SHP77 treated with DMSO at 0.1 percent for 48 hours (cell line): Measurements from ENCODE around the gene NELL2.
"Not testable (repeated sequence)": the region's sequence is repeated elsewhere in the genome, so short reads cannot be mapped to it uniquely, and the experiment has no call there.

ENCODE experiments used
- DNase-seq: peaks from one replicate; lab custom pipeline; 2025; lab: John Stamatoyannopoulos, UW

Gene NELL2

DNA sequence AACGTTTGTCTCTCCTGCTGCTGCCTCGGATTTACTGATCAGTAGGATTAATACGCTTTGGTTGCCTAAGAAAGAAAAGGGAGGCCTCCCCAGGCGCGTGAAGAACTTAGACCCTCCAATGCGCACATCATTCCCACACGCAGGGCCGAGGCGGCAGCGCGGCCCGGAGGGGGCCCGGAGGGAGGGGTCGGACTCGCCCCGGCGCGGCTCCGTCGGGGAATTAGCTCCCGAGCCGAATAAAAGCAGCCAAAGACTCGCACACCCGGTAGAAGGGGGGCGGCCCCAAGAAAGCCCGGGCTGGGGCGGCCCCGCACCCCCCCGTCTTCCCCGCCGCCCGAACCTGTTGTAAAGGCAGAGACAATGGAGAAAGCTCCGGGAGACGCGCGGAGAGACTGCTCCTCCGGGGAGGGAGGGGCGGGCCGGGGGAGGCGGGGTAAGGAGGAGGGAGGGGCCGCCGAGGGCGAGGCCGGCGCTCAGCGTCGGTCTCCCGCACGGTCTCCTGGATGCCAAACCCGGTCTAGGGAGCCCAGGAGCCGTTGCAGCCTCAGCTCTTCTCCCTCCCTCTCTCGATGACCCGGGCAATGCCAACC, at the start of gene NELL2:
Gene NELL2 (minus strand): TSS at position 362 of the 590 bp plus-strand sequence. CDS start 446 bp downstream, outside the sequence.
- peak; percentile 32 for DNase-seq

DNA sequence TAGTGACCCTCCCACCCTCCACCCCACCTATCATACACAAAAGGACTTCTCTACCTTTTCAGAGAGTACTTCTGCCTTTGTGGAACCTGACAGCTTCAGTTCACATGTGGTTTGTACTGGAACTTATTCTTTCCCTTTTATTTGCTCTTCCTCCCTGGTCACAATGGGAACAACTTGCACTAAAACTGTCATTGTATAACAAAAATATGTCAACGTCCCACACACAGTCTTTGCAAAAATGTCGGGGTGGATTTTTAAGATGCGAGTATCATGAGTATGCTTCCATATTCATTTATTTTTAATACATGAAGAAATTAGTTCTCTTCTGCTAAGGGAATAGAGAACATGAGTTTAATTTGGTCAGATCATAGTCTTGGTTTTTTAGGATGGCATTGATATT, 45.6 kb upstream of the NELL2 start:
- no peak for DNase-seq

DNA sequence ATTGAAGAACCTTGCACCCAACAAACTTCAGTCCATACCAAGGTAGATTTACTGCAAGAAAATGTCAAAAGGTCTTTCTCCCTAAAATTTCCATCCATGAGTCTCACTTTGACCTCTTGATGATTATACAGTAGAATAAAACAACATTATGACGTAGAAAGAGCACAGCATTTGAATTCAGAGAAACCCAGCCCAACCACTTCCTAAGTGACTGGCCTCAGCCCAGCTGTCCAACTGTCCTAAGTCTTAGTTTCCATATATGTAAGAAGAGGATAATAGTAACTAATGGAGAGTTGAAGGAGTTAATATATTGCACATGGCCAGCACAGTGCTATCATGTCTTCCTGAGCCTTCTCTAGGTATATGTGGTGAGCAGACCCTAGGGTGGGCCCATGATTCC, 41.0 kb upstream of the NELL2 start:
- DNase-seq = no peak

DNA sequence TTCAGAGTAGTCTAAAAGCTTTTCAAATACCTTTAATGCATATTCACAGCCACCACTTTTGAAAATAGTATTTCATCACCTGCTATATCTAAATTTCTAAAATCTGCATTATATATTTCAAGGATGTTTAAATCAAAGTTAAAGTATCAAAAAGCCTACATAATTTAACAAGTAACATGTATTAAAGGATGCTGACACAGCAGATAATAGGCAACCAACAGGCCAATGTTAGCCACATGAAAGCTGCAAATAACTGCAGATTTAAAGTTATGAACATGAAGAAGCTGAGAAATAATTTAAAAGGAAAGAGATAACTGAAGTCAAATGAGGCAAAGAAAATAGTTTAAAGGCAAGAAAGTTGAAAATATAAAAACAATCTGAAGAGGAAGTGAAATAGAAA, 39.8 kb upstream of the NELL2 start:
- no peak for DNase-seq

DNA sequence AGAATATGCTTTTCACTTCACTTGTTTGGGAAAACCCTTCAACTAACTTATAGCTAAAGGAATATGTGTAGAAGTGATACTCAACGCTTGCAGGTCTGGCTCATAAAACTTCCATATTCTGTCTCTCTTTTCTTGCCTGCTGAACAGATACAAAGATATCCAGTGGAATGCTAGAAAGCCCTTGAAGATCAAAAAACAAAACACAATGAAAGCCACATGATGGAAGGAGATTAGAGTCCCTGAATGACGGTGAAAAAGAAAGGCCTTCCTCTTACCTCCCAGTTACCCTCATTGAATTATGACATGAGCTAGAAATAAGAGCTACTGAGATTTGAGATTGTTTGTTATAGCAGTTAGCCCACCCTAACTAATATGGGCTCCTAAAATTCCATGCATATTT, 28.2 kb upstream of the NELL2 start:
- DNase-seq = no peak

DNA sequence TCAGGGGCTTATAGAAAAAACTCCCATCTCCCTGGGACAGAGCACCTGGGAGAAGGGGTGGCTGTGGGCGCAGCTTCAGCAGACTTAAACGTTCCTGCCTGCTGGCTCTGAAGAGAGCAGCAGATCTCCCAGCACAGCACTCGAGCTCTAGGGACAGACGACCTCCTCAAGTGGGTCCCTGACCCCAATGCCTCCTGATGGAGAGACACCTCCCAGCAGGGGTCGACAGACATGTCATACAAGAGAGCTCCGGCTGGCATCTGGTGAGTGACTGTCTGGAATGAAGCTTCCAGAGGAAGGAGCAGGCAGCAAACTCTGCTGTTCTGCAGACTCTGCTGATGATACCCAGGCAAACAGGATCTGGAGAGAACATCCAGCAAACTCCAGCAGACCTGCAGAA, 22.0 kb upstream of the NELL2 start:
- DNase-seq = not testable (repeated sequence)

DNA sequence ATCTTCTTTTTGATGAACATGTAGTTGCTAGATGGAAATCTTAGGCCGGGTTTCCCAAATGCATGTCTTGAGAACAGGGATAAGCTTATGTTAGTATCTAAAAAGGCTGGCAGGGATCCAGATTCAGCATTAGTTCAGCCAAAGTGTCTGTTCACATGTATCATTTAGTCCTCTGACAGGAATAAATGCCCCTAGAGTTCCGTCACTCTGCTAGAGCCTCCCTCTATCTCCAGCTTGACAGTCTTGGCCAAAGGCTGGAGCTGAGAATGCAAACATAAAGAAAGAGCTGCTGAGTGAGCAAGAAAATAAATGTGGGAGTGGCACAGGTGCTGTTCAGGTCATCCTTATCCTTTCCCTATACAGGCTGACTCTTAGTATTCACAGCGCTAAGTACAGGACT, 13.8 kb upstream of the NELL2 start:
- DNase-seq = no peak

DNA sequence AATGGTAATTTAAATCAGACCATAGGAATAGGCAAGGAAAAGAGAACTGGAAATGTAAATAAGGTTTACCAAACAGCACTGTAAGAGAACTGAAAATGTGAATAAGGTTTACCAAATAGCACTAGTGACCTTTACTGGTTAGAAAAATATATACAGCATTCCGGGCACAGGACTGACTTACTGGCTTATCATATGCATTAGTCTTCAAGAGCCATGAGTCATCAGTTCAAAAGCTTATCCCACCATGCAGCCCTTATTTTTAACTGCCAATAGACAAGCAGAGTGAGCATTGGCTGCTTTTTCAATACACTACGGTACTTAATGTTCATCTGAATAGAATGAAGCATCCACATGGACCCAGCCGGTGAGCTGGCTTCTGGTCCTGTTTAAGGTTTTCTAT, 13.0 kb upstream of the NELL2 start:
- DNase-seq = no peak

DNA sequence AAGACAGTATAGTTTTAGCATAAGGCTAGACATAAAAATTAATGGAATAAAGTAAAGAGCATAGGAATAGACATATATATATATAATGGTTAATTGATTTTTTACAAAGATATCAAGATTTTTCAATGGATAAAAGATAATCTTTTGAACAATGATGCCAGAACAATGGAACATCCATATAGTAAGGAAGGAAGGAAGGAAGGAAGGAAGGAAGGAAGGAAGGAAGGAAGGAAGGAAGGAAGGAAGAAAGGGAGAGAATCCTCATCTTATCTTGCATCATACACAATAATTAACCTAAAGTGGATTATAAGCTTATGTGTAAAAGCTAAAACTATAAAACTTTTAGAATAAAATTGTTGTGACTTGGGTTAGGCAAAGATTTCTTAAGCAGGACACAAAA, 9.8 kb upstream of the NELL2 start:
- no peak for DNase-seq

DNA sequence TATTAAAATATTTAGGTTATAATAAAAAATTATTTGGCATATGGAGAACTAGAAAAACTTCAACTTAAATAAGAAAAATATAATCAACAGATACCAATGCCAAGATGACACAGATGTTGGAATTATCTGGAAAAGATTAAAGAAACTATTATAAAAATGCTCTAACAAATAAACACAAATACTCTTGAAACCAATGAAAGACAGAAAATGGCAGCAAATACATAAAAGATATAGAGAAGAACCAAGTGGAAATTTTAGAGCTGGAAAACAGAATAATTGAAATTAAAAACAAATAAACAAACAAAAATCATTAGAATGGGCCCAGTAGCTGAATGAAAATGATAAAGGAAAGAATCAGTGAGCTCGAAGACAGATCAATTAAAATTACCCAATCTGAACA, 5.1 kb upstream of the NELL2 start:
- DNase-seq = no peak

DNA sequence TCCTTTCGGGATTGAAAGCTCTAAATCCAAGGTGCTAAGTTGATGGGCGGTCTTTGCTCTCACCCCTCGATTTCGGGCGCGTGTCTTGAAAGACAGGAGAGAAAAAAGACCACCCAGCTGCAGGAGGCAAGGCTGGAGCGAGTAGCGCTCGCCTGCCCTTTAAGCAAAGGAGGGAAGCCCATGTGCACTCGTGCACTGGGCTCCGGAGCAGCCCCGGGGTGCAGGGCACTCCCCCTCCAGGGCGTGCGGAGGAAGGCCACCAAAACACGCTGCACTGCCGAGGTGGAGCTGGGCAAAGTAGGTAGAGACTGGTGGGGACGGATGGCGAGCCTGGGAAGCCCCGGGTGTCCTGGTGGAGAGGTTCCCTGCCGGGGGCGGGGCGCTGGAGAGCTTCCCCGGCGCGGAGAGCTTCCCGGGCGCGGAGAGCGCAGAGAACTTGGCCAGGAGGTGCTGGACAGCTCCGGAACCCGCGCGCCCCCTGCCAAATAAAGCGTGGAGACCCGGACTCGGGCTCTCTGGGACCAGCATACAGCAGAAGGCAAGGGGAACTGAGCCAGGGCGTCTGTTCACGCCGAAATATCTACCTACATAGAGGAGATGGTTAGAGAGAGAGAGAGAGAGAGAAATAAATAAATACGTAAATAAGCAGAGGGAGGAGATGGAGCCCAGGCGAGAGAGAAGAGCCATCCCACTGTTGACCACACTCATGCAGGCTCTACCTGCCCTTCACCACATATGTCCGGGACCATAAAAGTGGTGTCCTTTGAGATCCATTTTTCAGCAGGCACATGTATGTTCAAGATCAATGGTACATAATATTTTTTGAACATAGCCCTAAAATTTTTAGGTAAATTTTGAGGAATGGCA, 662 bp upstream of the NELL2 start:
- DNase-seq = no peak

DNA sequence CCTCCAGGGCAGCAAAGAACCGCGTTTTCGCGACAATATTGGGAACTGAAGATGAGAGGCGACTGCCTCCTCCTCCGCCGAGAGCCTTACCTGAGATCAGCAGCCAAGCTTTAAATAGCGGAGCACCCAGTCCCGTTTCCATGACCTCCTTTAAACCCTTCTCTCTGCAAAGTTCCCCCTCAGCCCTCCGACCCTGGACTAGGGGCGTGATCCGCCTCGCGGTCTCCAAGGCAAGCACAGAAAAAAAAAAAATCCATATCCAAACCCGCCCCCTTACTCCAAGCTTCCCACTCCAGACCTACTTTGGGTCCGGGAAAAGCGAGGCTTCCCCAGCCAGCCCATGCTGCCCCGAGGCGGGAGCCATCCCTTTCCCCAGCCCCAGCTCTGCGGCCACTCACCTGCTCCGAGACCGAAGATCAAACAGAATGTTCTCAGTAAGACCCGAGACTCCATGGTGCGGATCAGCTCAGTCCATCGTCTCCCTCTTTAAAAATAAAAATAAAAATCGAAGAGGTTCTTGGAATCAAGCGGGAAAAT, 630 bp downstream of the NELL2 start:
- DNase-seq = no peak

DNA sequence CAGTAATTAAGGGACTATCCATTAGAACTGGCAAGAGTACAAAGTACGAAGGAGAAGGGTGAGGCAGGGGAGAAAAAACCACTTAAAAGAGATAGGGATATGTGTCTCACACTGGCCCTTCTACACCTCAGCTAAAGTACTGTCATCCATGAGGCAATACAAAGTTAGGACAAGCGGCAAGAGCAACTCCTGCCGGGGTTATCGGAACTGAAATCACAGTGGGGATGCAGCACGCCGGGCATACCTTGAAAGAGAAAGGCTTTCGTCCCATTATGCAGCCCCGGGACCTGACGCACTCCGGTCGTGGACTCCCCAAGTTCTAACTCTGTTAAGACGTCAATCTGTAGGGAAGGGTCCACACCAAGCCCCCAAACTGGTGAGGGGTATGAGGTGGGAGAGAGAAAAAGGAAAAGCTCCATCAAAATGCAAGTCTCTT, 1.1 kb downstream of the NELL2 start:
- no peak for DNase-seq

DNA sequence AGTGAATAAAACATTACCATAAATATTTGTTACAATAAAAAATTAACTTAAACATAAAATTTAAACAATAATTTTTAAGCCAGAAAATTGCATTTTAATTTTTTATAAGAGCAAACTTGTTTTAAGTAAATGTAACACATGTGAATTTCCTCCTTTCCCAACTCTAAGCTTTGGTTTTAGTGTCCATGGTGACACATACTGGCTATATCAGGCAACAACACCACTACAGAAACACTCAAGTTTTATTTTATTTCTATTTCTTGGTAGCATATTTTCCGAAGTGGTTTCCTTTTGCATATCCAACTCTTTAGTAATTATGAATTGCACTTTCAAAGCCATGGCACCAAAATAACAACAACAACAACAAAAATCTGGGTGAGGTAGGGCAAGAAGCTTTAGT, 2.2 kb downstream of the NELL2 start:
- no peak for DNase-seq

DNA sequence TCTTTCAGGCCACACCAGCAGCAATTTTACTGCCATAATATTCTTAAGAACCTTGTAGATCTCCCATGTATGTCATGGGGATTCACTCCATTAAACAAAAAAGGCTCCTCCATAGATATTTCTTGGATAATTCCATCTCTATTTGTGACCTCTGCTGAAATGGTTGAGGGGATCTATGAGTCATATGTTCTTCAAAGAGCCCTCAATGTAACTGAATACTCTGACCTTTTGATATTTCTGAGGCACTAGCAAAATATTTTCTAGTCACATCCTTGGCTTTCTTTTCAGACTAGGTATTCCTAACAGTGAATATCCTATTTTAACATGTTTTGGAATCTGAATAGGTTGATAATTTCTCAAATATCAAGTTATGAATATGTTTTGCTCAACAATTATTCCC, 6.6 kb downstream of the NELL2 start:
- no peak for DNase-seq

DNA sequence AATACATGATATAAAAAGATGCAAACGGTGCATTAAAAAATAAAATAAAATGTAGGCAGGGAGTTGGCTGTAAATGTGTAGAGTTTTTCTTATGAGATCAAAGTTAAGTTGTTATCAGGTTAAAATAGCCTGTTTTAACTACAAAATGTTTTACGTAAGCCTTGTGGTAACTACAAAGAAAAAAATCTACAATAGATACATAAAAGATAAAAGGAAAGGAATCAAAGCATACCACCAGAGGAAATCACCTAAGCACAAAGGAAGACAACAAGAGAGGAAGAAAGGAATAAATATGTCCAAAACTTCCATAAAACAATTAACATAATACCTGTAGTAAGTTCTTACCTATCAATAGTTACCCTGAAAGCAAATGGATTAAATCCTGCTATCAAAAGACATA, 12.2 kb downstream of the NELL2 start:
- no peak for DNase-seq

DNA sequence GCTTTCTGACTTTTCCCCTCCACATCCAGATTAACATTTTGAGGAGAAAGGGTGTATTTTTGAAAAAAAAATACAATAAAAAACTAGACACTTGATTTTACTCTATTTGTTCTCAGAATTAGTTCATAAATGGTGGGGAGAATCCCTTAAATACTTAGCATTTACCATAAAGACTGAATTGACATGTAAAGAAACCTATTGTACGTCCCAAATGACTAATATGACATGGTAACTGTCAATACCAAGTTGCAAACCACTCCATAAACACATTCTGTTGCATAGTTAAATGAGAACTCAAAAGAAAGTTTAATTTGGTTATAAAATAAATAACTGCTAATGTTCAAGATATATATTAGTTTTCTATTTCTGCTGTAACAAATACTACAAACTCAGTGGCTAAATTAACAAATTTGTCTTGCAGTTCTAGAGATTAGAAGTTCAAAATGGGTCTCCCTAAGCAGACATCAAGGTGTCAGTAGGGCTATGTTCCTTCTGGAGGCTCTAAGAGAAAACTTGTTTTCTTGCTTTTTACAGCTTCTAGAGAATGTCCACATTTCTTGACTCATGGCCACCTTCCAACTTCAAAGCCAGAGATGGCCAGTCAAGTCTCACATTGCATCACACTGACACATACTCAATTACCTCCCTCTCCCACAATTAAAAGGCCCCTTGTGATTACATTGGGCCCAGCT, 16.0 kb downstream of the NELL2 start:
- no peak for DNase-seq

DNA sequence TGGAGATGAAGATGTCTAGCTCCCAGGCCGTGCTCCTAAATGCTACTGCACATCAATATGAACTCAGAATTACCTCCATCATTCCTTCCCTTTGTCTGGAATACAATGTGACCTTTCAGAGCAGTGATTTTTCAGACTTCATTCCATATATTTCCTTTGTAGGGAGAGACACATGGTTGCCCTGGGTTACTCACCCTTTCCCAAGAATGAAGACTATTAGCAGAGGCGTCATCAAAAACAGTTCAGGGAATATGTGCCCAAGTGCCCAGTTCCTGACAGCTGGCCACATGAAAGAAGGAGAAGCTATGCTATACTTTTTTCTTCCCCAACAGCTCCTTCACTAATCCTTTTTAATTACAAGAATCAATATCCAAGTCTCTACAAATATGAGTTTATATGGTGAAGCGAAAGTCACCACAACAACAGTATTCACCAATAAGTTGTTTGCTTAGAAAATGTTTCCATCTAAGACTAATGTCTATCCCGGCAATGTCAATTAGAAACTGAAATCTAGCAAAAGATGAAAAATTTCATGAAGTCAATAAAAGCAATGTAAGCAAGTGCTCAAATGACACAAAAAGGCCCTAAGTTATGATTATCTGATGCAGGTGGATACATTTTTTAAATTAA, 17.8 kb downstream of the NELL2 start:
- no peak for DNase-seq

DNA sequence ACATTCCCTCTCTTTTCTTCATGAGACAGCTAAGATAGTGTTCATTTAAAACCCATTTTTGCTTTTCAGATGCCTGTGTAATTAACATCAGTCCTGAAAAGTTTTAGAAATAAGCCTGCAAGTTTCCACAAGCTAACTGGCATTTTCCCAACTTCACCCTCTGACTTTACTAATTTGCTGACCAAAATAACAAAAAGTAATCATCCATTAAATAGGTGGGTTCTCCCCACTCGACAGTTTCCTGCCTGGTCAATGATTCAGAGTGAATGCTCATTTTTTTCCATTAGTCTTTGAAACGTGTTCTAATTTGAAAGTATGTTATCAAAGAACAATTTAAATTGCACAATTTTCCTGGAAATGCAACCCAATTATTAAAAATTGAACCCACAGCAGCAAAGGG, 23.6 kb downstream of the NELL2 start:
- no peak for DNase-seq

DNA sequence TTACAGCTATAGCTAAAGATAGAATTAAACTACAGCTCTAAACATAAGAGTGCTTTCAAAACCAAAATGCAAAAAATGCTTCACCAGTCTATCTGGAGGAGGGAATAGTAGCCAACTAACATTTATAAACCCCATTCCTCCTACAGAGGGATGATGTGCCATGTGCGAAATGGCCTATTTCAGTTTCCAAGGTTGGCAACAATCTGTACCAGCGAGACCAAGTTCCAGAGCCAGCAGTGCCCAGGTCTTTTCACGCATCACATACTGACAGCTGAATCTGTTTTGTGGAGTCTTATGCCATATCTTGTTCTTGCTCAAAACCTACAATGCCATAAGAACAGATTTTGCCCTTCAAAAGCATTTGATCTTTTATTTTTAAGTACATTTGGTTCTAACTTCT, 24.5 kb downstream of the NELL2 start:
- no peak for DNase-seq

DNA sequence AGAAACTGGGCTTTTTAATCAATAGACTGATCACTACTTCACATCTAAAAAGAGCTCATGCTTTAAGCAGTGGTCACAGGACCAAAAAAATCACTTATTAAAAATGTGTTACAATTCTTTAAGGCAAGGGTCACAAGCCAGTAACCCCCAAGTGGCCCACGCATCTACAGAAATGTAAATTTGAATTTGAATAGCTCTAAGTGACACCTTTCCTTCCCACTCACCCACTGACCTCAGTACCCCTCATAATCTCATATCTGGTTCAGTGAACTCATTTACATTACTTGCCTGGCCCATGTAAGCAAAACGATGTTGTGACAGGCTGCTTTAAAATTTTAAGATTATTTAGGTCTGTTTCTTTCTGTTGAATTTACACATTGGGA, 27.4 kb downstream of the NELL2 start:
- DNase-seq = no peak

DNA sequence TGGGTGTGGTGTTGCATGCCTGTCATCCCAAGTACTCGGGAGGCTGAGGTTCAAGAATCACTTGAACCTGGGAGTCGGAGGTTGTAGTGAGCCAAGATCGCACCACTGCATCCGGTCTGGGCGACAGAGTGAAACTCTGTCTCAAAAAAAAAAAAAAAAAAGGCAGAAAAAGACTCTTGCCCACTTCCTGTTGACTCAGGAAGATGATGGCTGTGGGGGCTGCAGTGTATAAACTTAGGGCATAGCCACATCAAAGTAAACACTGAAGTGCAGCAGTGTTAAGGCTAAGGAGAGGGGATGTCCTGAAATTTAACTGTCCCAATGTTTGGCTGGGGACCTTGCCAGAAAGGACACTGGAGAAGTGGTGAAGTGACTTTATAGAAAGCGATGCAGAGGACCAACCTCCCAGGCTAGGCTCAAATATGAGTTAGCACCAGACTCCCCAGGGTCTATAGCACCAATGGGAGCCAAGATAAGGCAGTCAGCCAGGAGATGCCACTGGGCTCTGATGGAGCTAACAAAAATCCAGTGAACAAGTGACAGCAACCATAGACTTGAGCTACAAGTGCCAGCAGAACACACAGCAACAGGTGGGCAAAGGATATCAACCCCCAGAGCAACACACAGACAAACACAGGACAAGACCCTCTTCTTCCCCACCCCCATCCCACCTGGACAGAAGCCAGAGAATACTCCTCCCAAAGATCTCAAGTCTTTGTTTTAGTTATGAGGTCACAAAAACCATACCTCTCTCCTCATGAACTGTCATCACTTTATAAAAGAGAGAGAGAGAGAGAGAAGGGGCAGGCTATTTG, 28.0 kb downstream of the NELL2 start:
- DNase-seq = no peak
